Activated CD4-positive, alpha-beta T cell treated with anti-CD3 and anti-CD28 coated beads, Interleukin-2, amount 10 ng/mL, durations not matched to agents 7 days and 5 days (primary cell): Measurements from ENCODE around the gene SUPT6H. TPM values are rescaled to one million over a fixed set of nuclear protein-coding genes. Genes with fewer than 3 reads are reported as not detected.
A peak's percentile ranks its signal among the peaks of the same experiment; 100 is the strongest.
"Not testable (repeated sequence)": the region's sequence is repeated elsewhere in the genome, so short reads cannot be mapped to it uniquely, and the experiment has no call there.

Experiments
- CTCF ChIA-PET: fragments of 350-600 bp; sonication (Branson Sonifier 250); formaldehyde crosslinking; loops from one replicate; lab custom pipeline; 2021; ENCODE audit warnings: antibody characterized with exemption; lab: Charles Lee
- POLR2A ChIA-PET: fragments of 350-600 bp; sonication (Branson Sonifier 250); formaldehyde crosslinking; loops from one replicate; lab custom pipeline; 2021; ENCODE audit warnings: antibody characterized with exemption; lab: Charles Lee
- DNase-seq: peaks from one replicate; pipeline ENCODE4 v3.0.0-alpha.2; 2020
- H3K27ac Mint-ChIP-seq: one replicate; pipeline ENCODE4 v1.8.0; 2021; ENCODE audit warnings: mild to moderate bottlenecking, moderate library complexity, mixed read lengths
- H3K27me3 Mint-ChIP-seq: one replicate; pipeline ENCODE4 v1.8.0; 2021; ENCODE audit warnings: mixed read lengths
- H3K36me3 Mint-ChIP-seq: one replicate; pipeline ENCODE4 v1.8.0; 2021; ENCODE audit warnings: low read depth, mixed read lengths
- H3K4me1 Mint-ChIP-seq: one replicate; pipeline ENCODE4 v1.8.0; 2021; ENCODE audit warnings: mixed read lengths
- H3K4me3 Mint-ChIP-seq: one replicate; pipeline ENCODE4 v1.8.0; 2021; ENCODE audit warnings: mild to moderate bottlenecking, moderate library complexity, mixed read lengths
- H3K9me3 Mint-ChIP-seq: one replicate; pipeline ENCODE4 v1.8.0; 2021; ENCODE audit warnings: mixed read lengths
- total RNA-seq, 2 experiments: library from RNA; stranded (reverse); gene quantifications; one replicate each; pipeline ENCODE4 v1.2.3, GENCODE V29; 2021

Gene SUPT6H
- total RNA-seq, 2 experiments from 2014 or later = 78.4 to 78.7 TPM

DNA sequence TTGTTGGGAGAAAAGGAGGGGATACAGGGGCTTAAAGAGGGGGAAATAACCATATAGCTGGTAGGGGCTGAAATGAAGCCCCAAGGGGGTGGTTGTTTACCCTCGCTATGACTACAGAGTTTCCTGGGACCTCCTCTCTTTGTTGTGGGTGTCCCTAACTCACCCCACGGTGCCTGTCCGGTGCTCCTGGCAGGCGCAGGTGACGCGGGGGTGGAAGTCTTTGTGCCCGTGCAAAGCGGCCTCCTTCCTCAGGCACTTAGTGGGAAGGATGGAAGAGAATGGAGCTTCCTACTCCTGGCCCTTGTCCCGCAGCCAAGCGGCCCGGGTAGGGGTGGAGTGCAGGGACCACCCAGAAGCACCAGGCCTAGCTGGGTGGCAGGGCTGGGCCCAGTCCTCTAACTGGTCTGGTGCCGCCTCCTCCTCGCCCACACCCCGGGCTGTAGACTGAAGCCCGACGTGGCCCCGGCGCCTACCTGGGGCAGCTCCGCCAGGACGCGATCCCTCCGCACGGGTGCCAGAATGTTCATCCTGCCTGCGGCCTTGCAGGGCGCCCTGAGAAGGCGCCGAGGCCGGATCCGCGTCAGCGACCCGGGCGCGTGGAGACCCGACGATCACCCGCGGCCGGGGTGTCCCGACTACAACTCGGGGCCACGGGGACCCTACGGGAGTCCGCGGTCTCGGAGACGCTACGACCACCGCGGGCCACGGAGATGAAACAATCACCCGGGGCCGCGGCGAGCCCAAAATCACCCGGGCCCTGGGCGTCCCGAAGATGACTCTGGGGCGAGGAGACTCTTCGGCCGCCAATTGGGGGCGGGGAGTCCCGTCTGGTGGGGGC, 55.0 kb downstream of the SUPT6H start:
- H3K27ac Mint-ChIP-seq = no peak overlapping the region
- peaks cover 36% of the 10 kb centered on the region for H3K4me1 Mint-ChIP-seq
- peak overlapping the region; percentile 60 for H3K4me3 Mint-ChIP-seq
- H3K36me3 Mint-ChIP-seq = peaks cover 20% of the 10 kb centered on the region
- no peaks in the 10 kb centered on the region for H3K9me3 Mint-ChIP-seq
- peaks cover 13% of the 10 kb centered on the region for H3K27me3 Mint-ChIP-seq
- no peak for DNase-seq
- ChIA-PET CTCF (interaction anchor here (0.9 to 7.7 kb wide), 3 partner anchors 9 to 70 kb away, joined by 3 to 69 read pairs (median 4); partner anchors contain the start of genes NEK8 and TLCD1), POLR2A (no interaction called here)

GRCh38 chr17:28717578-28718332, 55.8 kb downstream of the SUPT6H start, which contains the start of gene RAB34:
Gene RAB34, minus strand, starts transcription at chr17:28717868. Its CDS starts 602 bp downstream, at chr17:28717266.
- Mint-ChIP-seq H3K36me3 (peaks cover 28% of the 10 kb centered on the region), H3K4me3 (peak within 1 kb of the TSS; percentile 70)

GRCh38 chr17:28718333-28719020, 56.5 kb downstream of the SUPT6H start:
- Mint-ChIP-seq H3K4me1 (peaks cover 42% of the 10 kb centered on the region), H3K27me3 (peaks cover 13% of the 10 kb centered on the region), H3K9me3 (no peaks in the 10 kb centered on the region), H3K36me3 (peaks cover 34% of the 10 kb centered on the region), H3K27ac (peak overlapping the region; percentile 82), H3K4me3 (peak overlapping the region; percentile 70)
- POLR2A ChIA-PET = interaction anchor here (1.0 kb wide), 1 partner anchor 57 kb away, joined by 3 read pairs; the partner anchor contains the start of genes SDF2 and SUPT6H
- CTCF ChIA-PET = interaction anchor here (2.5 kb wide), 1 partner anchor 31 kb away, joined by 13 read pairs; no protein-coding TSS in a partner anchor
- no peak for DNase-seq

More at GRCh38 chr17:28717578-28718332, 55.8 kb downstream of the SUPT6H start, which contains the start of gene RAB34:
- no peak for DNase-seq
- Mint-ChIP-seq H3K27ac (peak within 1 kb of the TSS; percentile 82), H3K4me1 (peaks cover 38% of the 10 kb centered on the region), H3K27me3 (peaks cover 13% of the 10 kb centered on the region), H3K9me3 (no peaks in the 10 kb centered on the region)
- ChIA-PET CTCF (interaction anchor here (2.5 to 7.7 kb wide), 2 partner anchors 10 to 32 kb away, joined by 13 to 69 read pairs; partner anchors contain the start of genes NEK8 and TLCD1), POLR2A (no interaction called here)

GRCh38 chr17:28719021-28719433, 57.0 kb downstream of the SUPT6H start:
- DNase-seq = no peak
- ChIA-PET POLR2A (interaction anchor here (0.7 to 1.8 kb wide), 6 partner anchors 8 to 233 kb away, joined by 3 to 12 read pairs (median 4); partner anchors contain the start of genes NEK8, PHF12, PIGS and SDF2), CTCF (interaction anchor here (0.6 to 2.5 kb wide), 10 partner anchors 8 to 234 kb away, joined by 3 to 19 read pairs (median 6); partner anchors contain the start of genes NEK8, PHF12 and PROCA1)
- no peaks in the 10 kb centered on the region for H3K9me3 Mint-ChIP-seq
- peak overlapping the region; percentile 97 for H3K27ac Mint-ChIP-seq
- peaks cover 13% of the 10 kb centered on the region for H3K27me3 Mint-ChIP-seq
- peaks cover 39% of the 10 kb centered on the region for H3K36me3 Mint-ChIP-seq
- peak overlapping the region; percentile 95 for H3K4me3 Mint-ChIP-seq
- peaks cover 47% of the 10 kb centered on the region for H3K4me1 Mint-ChIP-seq

DNA sequence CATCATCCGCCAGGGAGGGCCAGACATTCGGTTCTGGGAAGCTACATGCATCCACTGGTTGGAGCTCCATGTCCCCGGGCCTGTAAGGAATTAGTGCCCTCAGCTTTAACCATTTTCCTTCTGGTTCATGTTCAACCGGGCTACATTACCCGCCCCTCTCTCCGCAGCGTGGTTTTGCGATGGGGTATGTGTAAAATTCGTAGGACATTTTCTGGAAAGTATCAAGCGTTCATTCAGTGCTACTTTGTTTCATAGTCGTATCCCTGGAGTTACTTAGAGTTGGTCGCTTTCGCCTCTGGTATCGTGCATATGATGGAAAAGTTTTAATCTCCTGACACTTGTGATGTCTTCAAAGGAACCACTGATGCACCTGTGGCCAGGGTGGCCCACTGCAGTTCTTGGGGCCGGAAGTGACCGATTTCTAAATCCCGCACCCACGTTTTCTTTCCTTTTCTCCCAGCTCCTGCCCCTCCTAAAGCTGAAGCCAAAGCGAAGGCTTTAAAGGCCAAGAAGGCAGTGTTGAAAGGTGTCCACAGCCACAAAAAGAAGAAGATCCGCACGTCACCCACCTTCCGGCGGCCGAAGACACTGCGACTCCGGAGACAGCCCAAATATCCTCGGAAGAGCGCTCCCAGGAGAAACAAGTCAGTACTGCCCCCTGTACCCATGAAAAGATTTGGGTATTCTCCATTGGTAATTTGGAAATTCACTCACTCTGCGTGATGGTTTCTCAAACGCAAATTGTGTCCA, 58.4 kb downstream of the SUPT6H start:
- POLR2A ChIA-PET = interaction anchor here (1.1 to 1.8 kb wide), 2 partner anchors 8 to 231 kb away, joined by 10 to 12 read pairs; partner anchors contain the start of genes NEK8 and PHF12
- CTCF ChIA-PET = interaction anchor here (0.6 to 2.5 kb wide), 10 partner anchors 8 to 233 kb away, joined by 3 to 19 read pairs (median 6); partner anchors contain the start of genes NEK8, PHF12 and PROCA1
- peak; percentile 47 for DNase-seq
- Mint-ChIP-seq H3K4me3 (peak overlapping the region; percentile 95), H3K27me3 (peaks cover 6% of the 10 kb centered on the region), H3K27ac (peak overlapping the region; percentile 97), H3K36me3 (peaks cover 51% of the 10 kb centered on the region), H3K4me1 (peaks cover 61% of the 10 kb centered on the region), H3K9me3 (no peaks in the 10 kb centered on the region)

GRCh38 chr17:28720997-28721329, 59.0 kb downstream of the SUPT6H start:
- Mint-ChIP-seq H3K36me3 (peaks cover 51% of the 10 kb centered on the region), H3K4me1 (peaks cover 65% of the 10 kb centered on the region)
- not testable (repeated sequence) for DNase-seq

GRCh38 chr17:28722417-28723158, 60.6 kb downstream of the SUPT6H start:
- H3K27me3 Mint-ChIP-seq = no peaks in the 10 kb centered on the region
- H3K9me3 Mint-ChIP-seq = no peaks in the 10 kb centered on the region
- peaks cover 77% of the 10 kb centered on the region for H3K4me1 Mint-ChIP-seq
- peak overlapping the region; percentile 44 for H3K27ac Mint-ChIP-seq
- peak overlapping the region; percentile 95 for H3K4me3 Mint-ChIP-seq
- ChIA-PET CTCF (interaction anchor here (0.7 to 2.4 kb wide), 2 partner anchors 22 to 230 kb away, joined by 3 to 7 read pairs; no protein-coding TSS in a partner anchor), POLR2A (no interaction called here)
- no peak for DNase-seq
- H3K36me3 Mint-ChIP-seq = peaks cover 51% of the 10 kb centered on the region

More at GRCh38 chr17:28720997-28721329, 59.0 kb downstream of the SUPT6H start:
- Mint-ChIP-seq H3K4me3 (peak overlapping the region; percentile 95), H3K27ac (peak overlapping the region; percentile 97)
- CTCF ChIA-PET = interaction anchor here (0.6 to 2.4 kb wide), 4 partner anchors 8 to 30 kb away, joined by 3 to 19 read pairs (median 6); partner anchors contain the start of genes NEK8 and PROCA1
- not testable (repeated sequence) for H3K9me3 Mint-ChIP-seq, H3K27me3 Mint-ChIP-seq
- POLR2A ChIA-PET = interaction anchor here (1.8 kb wide), 1 partner anchor 7 kb away, joined by 12 read pairs; the partner anchor contains the start of gene NEK8

DNA sequence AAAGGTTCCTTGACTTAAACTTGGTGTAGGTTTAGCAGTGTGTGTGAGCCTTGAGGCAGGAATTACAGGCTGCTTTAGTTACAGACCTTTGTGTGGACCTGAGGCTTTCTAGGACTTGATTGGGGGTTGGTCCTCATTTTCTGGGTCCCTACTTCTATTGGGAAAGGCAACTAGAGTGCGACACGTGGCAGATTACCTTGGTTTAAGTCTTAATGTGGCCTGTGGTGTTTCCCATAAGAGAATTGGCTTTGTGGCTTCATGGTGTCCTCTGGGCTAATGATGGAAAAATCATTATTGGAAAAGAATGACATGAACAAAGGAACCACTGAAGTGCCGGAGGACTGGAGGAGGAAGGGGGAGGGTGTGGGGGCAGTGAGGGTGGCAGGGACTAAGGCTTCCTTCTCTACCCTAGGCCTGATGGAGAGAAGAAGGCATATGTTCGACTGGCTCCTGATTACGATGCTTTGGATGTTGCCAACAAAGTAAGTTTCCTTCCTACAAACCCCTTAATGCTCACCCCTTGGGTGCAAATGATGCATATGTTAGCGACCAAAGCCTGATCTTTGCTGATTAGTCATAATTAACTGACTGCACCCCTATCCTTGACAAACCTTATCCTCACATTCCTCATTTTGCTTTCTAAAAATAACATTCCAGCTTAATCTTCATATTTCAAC, 61.3 kb downstream of the SUPT6H start:
- DNase-seq = no peak
- no peaks in the 10 kb centered on the region for H3K9me3 Mint-ChIP-seq
- H3K27me3 Mint-ChIP-seq = no peaks in the 10 kb centered on the region
- ChIA-PET POLR2A (no interaction called here), CTCF (interaction anchor here (1.1 kb wide), 1 partner anchor 27 kb away, joined by 3 read pairs; no protein-coding TSS in a partner anchor)
- no peak overlapping the region for H3K4me3 Mint-ChIP-seq
- H3K27ac Mint-ChIP-seq = peak overlapping the region; percentile 71
- peaks cover 77% of the 10 kb centered on the region for H3K4me1 Mint-ChIP-seq
- H3K36me3 Mint-ChIP-seq = peaks cover 51% of the 10 kb centered on the region

DNA sequence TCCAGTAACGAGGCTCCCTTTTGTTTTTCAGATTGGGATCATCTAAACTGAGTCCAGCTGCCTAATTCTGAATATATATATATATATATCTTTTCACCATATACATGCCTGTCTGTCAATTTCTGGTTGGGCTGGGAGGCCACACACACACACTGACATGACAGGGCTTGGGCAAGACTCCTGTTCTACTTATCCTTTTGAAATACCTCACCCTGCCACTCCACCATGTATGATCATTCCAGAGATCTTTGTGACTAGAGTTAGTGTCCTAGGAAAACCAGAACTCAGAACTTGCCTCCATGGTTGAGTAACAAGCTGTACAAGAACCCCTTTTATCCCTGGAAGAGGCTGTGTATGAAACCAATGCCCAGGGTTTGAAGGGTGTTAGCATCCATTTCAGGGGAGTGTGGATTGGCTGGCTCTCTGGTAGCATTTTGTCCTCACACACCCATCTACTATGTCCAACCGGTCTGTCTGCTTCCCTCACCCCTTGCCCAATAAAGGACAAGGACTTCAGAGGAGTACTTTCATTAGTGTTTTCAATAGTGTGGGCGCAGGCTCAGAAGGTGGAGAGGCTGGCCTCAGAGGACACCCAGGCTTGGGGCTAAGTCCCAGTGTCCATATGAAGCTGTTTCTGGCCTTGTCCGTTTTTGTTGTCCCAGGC, 62.0 kb downstream of the SUPT6H start:
- Mint-ChIP-seq H3K27ac (peak overlapping the region; percentile 71), H3K36me3 (peaks cover 51% of the 10 kb centered on the region), H3K4me1 (peaks cover 74% of the 10 kb centered on the region), H3K4me3 (peak overlapping the region; percentile 5)
- CTCF ChIA-PET = interaction anchor here (1.1 kb wide), 1 partner anchor 26 kb away, joined by 3 read pairs; no protein-coding TSS in a partner anchor
- POLR2A ChIA-PET, H3K9me3 Mint-ChIP-seq, DNase-seq, H3K27me3 Mint-ChIP-seq: not testable (repeated sequence)
